A549 (cell line): ENCODE measurements around the gene ANKRD40. TPM values are rescaled to one million over a fixed set of nuclear protein-coding genes. Genes with fewer than 3 reads are reported as not detected.

Source experiments
- BCL3 ChIP-seq: fragments of >200 bp; sonication (Bioruptor Twin); formaldehyde crosslinking; IDR thresholded peaks from 3 replicates; pipeline ENCODE4 v1.6.1; 2016
- CEBPB ChIP-seq, 2 experiments: fragments of >200 bp in 1 of 2; sonication (Bioruptor Twin) in 1 of 2; formaldehyde crosslinking in 1 of 2; IDR thresholded peaks; 2 replicates each; pipeline ENCODE4 v1.6.1; 2012 to 2016
- E2F6 ChIP-seq: IDR thresholded peaks from 2 replicates; pipeline ENCODE4 v1.6.1; 2012; ENCODE audit warnings: low read depth, borderline replicate concordance
- EHMT2 ChIP-seq: fragments of 200-600 bp; sonication (generic); IDR thresholded peaks from 2 replicates; pipeline ENCODE4 v1.6.1; 2016; ENCODE audit warnings: antibody characterized with exemption, low read depth, mild to moderate bottlenecking, moderate library complexity
- ELK1 ChIP-seq: fragments of 150-350 bp; IDR thresholded peaks from 2 replicates; pipeline ENCODE4 v1.6.1; 2014; ENCODE audit warnings: low read depth, mild to moderate bottlenecking, low read length
- EP300 ChIP-seq, 2 experiments: fragments of >200 bp; sonication (Bioruptor Twin); formaldehyde crosslinking; IDR thresholded peaks; 2 replicates in 1 of 2; 3 replicates in 1 of 2; pipeline ENCODE4 v1.6.1; 2016 to 2017
- ESRRA ChIP-seq: fragments of 150-350 bp; IDR thresholded peaks from 2 replicates; pipeline ENCODE4 v1.6.1; 2014; ENCODE audit warnings: mild to moderate bottlenecking, low read length, borderline replicate concordance
- FOSB ChIP-seq: fragments of 250-450 bp; sonication (Bioruptor Pico); IDR thresholded peaks from 2 replicates; pipeline ENCODE4 v1.5.0; 2020; ENCODE audit warnings: mild to moderate bottlenecking, moderate library complexity
- FOSL2 ChIP-seq, 2 experiments: fragments of 450-650 bp in 1 of 2; fragments of >200 bp in 1 of 2; sonication (Bioruptor Twin) in 1 of 2; formaldehyde crosslinking; IDR thresholded peaks; 2 replicates each; pipeline versions ENCODE4 v1.5.0 to v1.6.1; 2016 to 2020; ENCODE audit warnings: mild to moderate bottlenecking in 1 of 2, moderate library complexity in 1 of 2
- HES2 ChIP-seq: fragments of >200 bp; sonication (Bioruptor Twin); formaldehyde crosslinking; IDR thresholded peaks from 2 replicates; pipeline ENCODE4 v1.6.1; 2016
- HMGXB4 ChIP-seq: fragments of 250-450 bp; sonication (Bioruptor Pico); IDR thresholded peaks from 2 replicates; pipeline ENCODE4 v1.5.0; 2021; ENCODE audit warnings: mild to moderate bottlenecking, moderate library complexity, borderline replicate concordance
- HOXA7 ChIP-seq: fragments of 250-450 bp; sonication (Bioruptor Pico); IDR thresholded peaks from 2 replicates; pipeline ENCODE4 v1.5.0; 2020; ENCODE audit warnings: mild to moderate bottlenecking, moderate library complexity
- HOXB13 ChIP-seq: fragments of 250-450 bp; sonication (Bioruptor Pico); IDR thresholded peaks from 2 replicates; pipeline ENCODE4 v1.5.0; 2020; ENCODE audit warnings: low read depth, mild to moderate bottlenecking, moderate library complexity
- KDM5A ChIP-seq: fragments of 200-600 bp; sonication (generic); IDR thresholded peaks from 2 replicates; pipeline ENCODE4 v1.6.1; 2016; ENCODE audit warnings: antibody characterized with exemption, mild to moderate bottlenecking
- MAX ChIP-seq: IDR thresholded peaks from 2 replicates; pipeline ENCODE4 v1.6.1; 2012
- NPAS2 ChIP-seq: fragments of 250-450 bp; sonication (Bioruptor Pico); IDR thresholded peaks from 2 replicates; pipeline ENCODE4 v1.8.0; 2022; ENCODE audit warnings: mild to moderate bottlenecking, moderate library complexity, borderline replicate concordance
- PHF8 ChIP-seq: fragments of 200-600 bp; sonication (generic); IDR thresholded peaks from 2 replicates; pipeline ENCODE4 v1.6.1; 2016; ENCODE audit warnings: low read depth, mild to moderate bottlenecking, antibody characterized with exemption, moderate library complexity, borderline replicate concordance
- RCOR1 ChIP-seq: fragments of 150-350 bp; IDR thresholded peaks from 2 replicates; pipeline ENCODE4 v1.6.1; 2014; ENCODE audit warnings: antibody characterized with exemption, low read length, low read depth
- RNF2 ChIP-seq: fragments of 200-600 bp; sonication (generic); IDR thresholded peaks from 2 replicates; pipeline ENCODE4 v1.6.1; 2016; ENCODE audit warnings: low read depth, mild to moderate bottlenecking, antibody characterized with exemption, moderate library complexity, borderline replicate concordance
- SMC3 ChIP-seq: fragments of >200 bp; sonication (Bioruptor Twin); formaldehyde crosslinking; IDR thresholded peaks from 3 replicates; pipeline ENCODE4 v1.6.1; 2018; ENCODE audit warnings: inconsistent platforms
- ZC3H11A ChIP-seq: fragments of 450-650 bp; IDR thresholded peaks from 2 replicates; pipeline ENCODE4 v1.6.1; 2014; ENCODE audit warnings: antibody characterized with exemption, mild to moderate bottlenecking
- ZSCAN20 ChIP-seq: fragments of 250-450 bp; sonication (Bioruptor Pico); IDR thresholded peaks from 2 replicates; pipeline ENCODE4 v1.8.0; 2022; ENCODE audit warnings: mild to moderate bottlenecking, moderate library complexity
- polyA plus RNA-seq, 4 experiments: library from polyadenylated mRNA; depleted of rRNA in 3 of 4; stranded (reverse); fragments of >200 nt; fragmentation: RNase III in 1 of 4; extraction: RNeasy Plus Mini Kit Qiagen cat#74134 plus additional on column Dnase treatment in 1 of 4; gene quantifications; 2 replicates in 3 of 4; 3 replicates in 1 of 4; pipeline ENCODE4 v1.2.3, GENCODE V29; 2011 to 2017

The ANKRD40 gene
- polyA plus RNA-seq, 2 of the 4 experiments (the other 2 are of a cell fraction), result 50.1 to 84.3 TPM

- TF ChIP-seq CEBPB (IDR thresholded peaks at IDR 0.05), result peak in 1 of 2 experiments; percentile 28; a peak in 1 of 4 replicates
- TF ChIP-seq ZSCAN20 (CRISPR knock-in tag), result no peak
- no peak for TF ChIP-seq PHF8
- no peak for TF ChIP-seq ELK1
- TF ChIP-seq EHMT2, result no peak
- 0 out of 2 replicates have a peak, but pooled peaks have one; percentile 66 for TF ChIP-seq FOSB (CRISPR knock-in tag)
- TF ChIP-seq FOSL2 (IDR thresholded peaks at IDR 0.05), result peak; percentile 88
- TF ChIP-seq FOSL2 (CRISPR knock-in tag; IDR thresholded peaks at IDR 0.05), result peak; percentile 98
- TF ChIP-seq ZC3H11A, result no peak
- TF ChIP-seq HMGXB4 (CRISPR knock-in tag), result no peak
- peak; percentile 69 to 86; a peak in 3 of 5 replicates for TF ChIP-seq EP300 (IDR thresholded peaks at IDR 0.05)
- TF ChIP-seq BCL3, result no peak
- no peak for TF ChIP-seq RNF2
- peak; percentile 56 for TF ChIP-seq SMC3
- TF ChIP-seq ESRRA, result peak; percentile 98
- no peak for TF ChIP-seq NPAS2
- no peak; the same call in 1 of the 2 replicates for TF ChIP-seq E2F6
- no peak for TF ChIP-seq RCOR1
- no peak for TF ChIP-seq KDM5A
- TF ChIP-seq HOXB13 (CRISPR knock-in tag), result peak; percentile 81
- peak; percentile 65; the same call in 1 of the 2 replicates for TF ChIP-seq HOXA7 (CRISPR knock-in tag)
- no peak for TF ChIP-seq HES2
- TF ChIP-seq MAX, result peak; percentile 90
Observed at GRCh38 chr17:50686494-50687199, 21.1 kb downstream of the ANKRD40 start (continued).
